A549 (cell line): ENCODE measurements around the gene AMDHD1. TPM values are rescaled to one million over a fixed set of nuclear protein-coding genes. Genes with fewer than 3 reads are reported as not detected.

ENCODE experiments used
- ATAC-seq, 2 experiments: fragments of 200-7000 bp in 1 of 2; fragments of >200 bp in 1 of 2; cut with Nextera tagmentation in 1 of 2; cut with Tn5 transposase in 1 of 2; 3 replicates each; pipeline versions ENCODE4 v1.8.0 to v1.9.1; 2018 to 2020; ENCODE audit warnings: mild to moderate bottlenecking in 1 of 2, moderate library complexity in 1 of 2
- CTCF ChIA-PET: fragments of 300-600 bp; sonication (Branson Sonifier 250); formaldehyde crosslinking; extraction: SDS; loops from one replicate; lab custom pipeline; 2021; ENCODE audit warnings: antibody characterized with exemption, inconsistent platforms; lab: Yijun Ruan, JAX
- POLR2A ChIA-PET: fragments of 350-600 bp; formaldehyde crosslinking; extraction: SDS; loops from one replicate; lab custom pipeline; 2021; ENCODE audit warnings: antibody characterized with exemption, inconsistent platforms; lab: Yijun Ruan, JAX
- DNase-seq, 2 experiments: peaks; one replicate each; pipeline versions ENCODE4 v3.0.0 to v3.0.0-alpha.2; 2011 to 2016; ENCODE audit warnings: low read depth in 1 of 2, low spot score in 1 of 2
- FAIRE-seq: peaks from 2 replicates; lab custom pipeline; 2011; peaks lifted over from hg19 to GRCh38; lab: Jason Lieb, UNC
- H3K27ac ChIP-seq, 2 experiments: fragments of >200 bp; sonication (Bioruptor Twin); formaldehyde crosslinking; 3 replicates each; pipeline ENCODE4 v1.5.1; 2016 to 2017
- H3K4me1 ChIP-seq: fragments of >200 bp; sonication (Bioruptor Twin); formaldehyde crosslinking; 3 replicates; pipeline ENCODE4 v1.6.1; 2016
- H3K4me2 ChIP-seq: fragments of >200 bp; sonication (Bioruptor Twin); formaldehyde crosslinking; 3 replicates; pipeline ENCODE4 v1.6.1; 2016
- H3K4me3 ChIP-seq: fragments of >200 bp; sonication (Bioruptor Twin); formaldehyde crosslinking; 3 replicates; pipeline ENCODE4 v1.5.1; 2016
- H3K9me3 ChIP-seq: fragments of >200 bp; sonication (Bioruptor Twin); formaldehyde crosslinking; 3 replicates; pipeline ENCODE4 v1.6.1; 2016
- CBX2 ChIP-seq: fragments of 200-600 bp; sonication (generic); IDR thresholded peaks from 2 replicates; pipeline ENCODE4 v1.6.1; 2016; ENCODE audit warnings: low read depth, mild to moderate bottlenecking, borderline replicate concordance
- CBX8 ChIP-seq: fragments of 200-600 bp; sonication (generic); IDR thresholded peaks from 2 replicates; pipeline ENCODE4 v1.6.1; 2016
- CEBPB ChIP-seq, 2 experiments: fragments of >200 bp in 1 of 2; sonication (Bioruptor Twin) in 1 of 2; formaldehyde crosslinking in 1 of 2; IDR thresholded peaks; 2 replicates each; pipeline ENCODE4 v1.6.1; 2012 to 2016
- CHD2 ChIP-seq: fragments of 150-350 bp; IDR thresholded peaks from 2 replicates; pipeline ENCODE4 v1.6.1; 2014; ENCODE audit warnings: low read length; ENCODE audit not compliant: partially characterized antibody
- CTCF ChIP-seq: fragments of >200 bp; sonication (Bioruptor Twin); formaldehyde crosslinking; IDR thresholded peaks from 3 replicates; pipeline ENCODE4 v1.5.1; 2016
- EHF ChIP-seq: fragments of 250-450 bp; sonication (Bioruptor Pico); IDR thresholded peaks from 2 replicates; pipeline ENCODE4 v1.5.0; 2020; ENCODE audit warnings: mild to moderate bottlenecking
- ESRRA ChIP-seq: fragments of 150-350 bp; IDR thresholded peaks from 2 replicates; pipeline ENCODE4 v1.6.1; 2014; ENCODE audit warnings: mild to moderate bottlenecking, low read length, borderline replicate concordance
- FOSB ChIP-seq: fragments of 250-450 bp; sonication (Bioruptor Pico); IDR thresholded peaks from 2 replicates; pipeline ENCODE4 v1.5.0; 2020; ENCODE audit warnings: mild to moderate bottlenecking, moderate library complexity
- FOXS1 ChIP-seq: fragments of 250-450 bp; sonication (Bioruptor Pico); IDR thresholded peaks from 2 replicates; pipeline ENCODE4 v1.5.0; 2020; ENCODE audit warnings: mild to moderate bottlenecking, moderate library complexity
- HOXB13 ChIP-seq: fragments of 250-450 bp; sonication (Bioruptor Pico); IDR thresholded peaks from 2 replicates; pipeline ENCODE4 v1.5.0; 2020; ENCODE audit warnings: low read depth, mild to moderate bottlenecking, moderate library complexity
- HOXB5 ChIP-seq: fragments of 250-450 bp; sonication (Bioruptor Pico); IDR thresholded peaks from 2 replicates; pipeline ENCODE4 v1.5.0; 2020; ENCODE audit warnings: mild to moderate bottlenecking, moderate library complexity
- JUNB ChIP-seq: fragments of >200 bp; sonication (Bioruptor Twin); formaldehyde crosslinking; IDR thresholded peaks from 2 replicates; pipeline ENCODE4 v1.6.1; 2016
- NFE2L2 ChIP-seq: fragments of 150-350 bp; conservative IDR thresholded peaks from 2 replicates; pipeline ENCODE4 v1.6.1; 2014; ENCODE audit warnings: low read length
- POLR2AphosphoS2 ChIP-seq: conservative IDR thresholded peaks from 2 replicates; pipeline ENCODE4 v1.6.1; 2012; ENCODE audit warnings: low read length, improper control_type of control experiment, inconsistent platforms
- REST ChIP-seq: fragments of 200-600 bp; sonication (generic); IDR thresholded peaks from 2 replicates; pipeline ENCODE4 v1.6.1; 2016; ENCODE audit warnings: antibody characterized with exemption, mild to moderate bottlenecking, moderate library complexity
- RFX5 ChIP-seq: fragments of 450-650 bp; IDR thresholded peaks from 2 replicates; pipeline ENCODE4 v1.7.1; 2014; ENCODE audit warnings: antibody characterized with exemption, mild to moderate bottlenecking, moderate library complexity
- RNF2 ChIP-seq: fragments of 200-600 bp; sonication (generic); IDR thresholded peaks from 2 replicates; pipeline ENCODE4 v1.6.1; 2016; ENCODE audit warnings: low read depth, mild to moderate bottlenecking, antibody characterized with exemption, moderate library complexity, borderline replicate concordance
- SREBF2 ChIP-seq: fragments of 450-650 bp; IDR thresholded peaks from 2 replicates; pipeline ENCODE4 v1.6.1; 2014; ENCODE audit warnings: mild to moderate bottlenecking, moderate library complexity
- TP53 ChIP-seq: fragments of 250-450 bp; sonication (Bioruptor Pico); IDR thresholded peaks from 2 replicates; pipeline ENCODE4 v1.5.0; 2021; ENCODE audit warnings: mild to moderate bottlenecking, moderate library complexity
- ZC3H11A ChIP-seq: fragments of 450-650 bp; IDR thresholded peaks from 2 replicates; pipeline ENCODE4 v1.6.1; 2014; ENCODE audit warnings: antibody characterized with exemption, mild to moderate bottlenecking
- ZFP36 ChIP-seq: fragments of 450-650 bp; IDR thresholded peaks from 2 replicates; pipeline ENCODE4 v1.6.1; 2014; ENCODE audit warnings: borderline replicate concordance; ENCODE audit not compliant: partially characterized antibody
- ZNF302 ChIP-seq: fragments of 250-450 bp; sonication (Bioruptor Pico); IDR thresholded peaks from 2 replicates; pipeline ENCODE4 v1.9.0; 2021; ENCODE audit warnings: inconsistent platforms, mild to moderate bottlenecking, moderate library complexity
- WGBS: methylation state at CpG from one replicate; pipeline ENCODE4 v1.1.6; 2017; ENCODE audit errors: missing lambda C conversion rate; 5-methylcytosine and 5-hydroxymethylcytosine counted together
- polyA plus RNA-seq, 4 experiments: library from polyadenylated mRNA; depleted of rRNA in 3 of 4; stranded (reverse); fragments of >200 nt; fragmentation: RNase III in 1 of 4; extraction: RNeasy Plus Mini Kit Qiagen cat#74134 plus additional on column Dnase treatment in 1 of 4; gene quantifications; 2 replicates in 3 of 4; 3 replicates in 1 of 4; pipeline ENCODE4 v1.2.3, GENCODE V29; 2011 to 2017
- TF ChIP-seq, protein P1 (sequence below): fragments of 150-350 bp; IDR thresholded peaks from 2 replicates; pipeline ENCODE4 v1.6.1; 2014; ENCODE audit warnings: low read depth, mild to moderate bottlenecking, low read length
- TF ChIP-seq, protein P2 (sequence below): IDR thresholded peaks from 2 replicates; pipeline ENCODE4 v1.6.1; 2012; ENCODE audit warnings: low read depth, borderline replicate concordance

The AMDHD1 gene
- polyA plus RNA-seq, 2 of the 4 experiments (the other 2 are of a cell fraction) = 4.1 to 7.7 TPM

DNA sequence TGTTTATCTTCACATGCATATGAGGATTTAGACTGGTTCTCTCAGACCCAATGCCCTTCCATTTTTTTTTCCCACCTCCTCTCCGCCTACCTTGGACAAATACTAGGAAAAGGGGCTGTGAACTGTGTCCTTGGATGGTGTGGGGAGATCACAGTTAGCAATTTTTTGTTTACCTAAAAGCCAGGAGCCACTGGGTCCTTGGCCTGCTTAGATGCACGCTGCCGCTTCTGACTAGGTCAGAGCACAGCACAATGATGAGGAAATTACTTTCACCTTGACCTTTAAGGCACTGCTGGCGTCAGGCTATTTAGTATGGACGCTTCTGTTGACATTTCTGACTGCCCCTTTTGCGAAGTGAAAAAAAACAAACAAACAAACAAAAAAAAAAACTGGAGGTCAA, 2.6 kb upstream of the AMDHD1 start (continued):
- TF ChIP-seq CTCF (no peak), TP53 (CRISPR knock-in tag) (no peak), FOSB (CRISPR knock-in tag) (no peak), JUNB (no peak), SREBF2 (no peak), CEBPB (IDR thresholded peaks at IDR 0.05) (no peak), EHF (no peak), HOXB13 (no peak), REST (no peak)

DNA sequence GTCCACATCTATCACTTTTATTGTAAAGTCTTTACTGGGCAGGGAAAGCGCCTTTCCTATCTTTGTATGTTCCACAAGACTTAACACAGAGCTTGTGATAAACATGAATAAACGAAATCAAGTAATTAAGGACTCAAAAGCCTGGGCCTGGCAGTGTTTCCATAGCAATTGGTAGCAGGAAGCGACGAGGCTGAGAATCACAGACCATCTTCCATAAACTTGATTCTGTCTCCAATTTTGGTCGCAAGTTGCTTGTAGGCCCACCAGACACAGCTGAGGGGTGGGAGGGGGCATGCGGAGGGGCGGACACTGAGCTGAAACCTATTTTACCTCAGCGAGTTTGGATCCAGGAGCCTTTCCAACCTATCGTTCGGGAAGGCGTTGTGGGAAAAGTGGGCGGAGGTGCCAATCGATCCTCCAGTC, 1.0 kb upstream of the AMDHD1 start:
- no peak for FAIRE-seq

More for the DNA sequence above, 1.0 kb upstream of the AMDHD1 start:
- Histone ChIP-seq H3K9me3 (no peaks in the 10 kb centered on the region), H3K4me1 (peaks cover 25% of the 10 kb centered on the region), H3K27ac (peak overlapping the region; percentile 96 to 99)
- DNase-seq = peak in 1 of 2 experiments; percentile 27
- WGBS = 10% methylated on average over 10 of the region's 13 CpGs
- CTCF ChIA-PET = interaction anchor here (3.2 to 6.7 kb wide), 2 partner anchors 11 to 24 kb away, joined by 13 to 46 read pairs; no protein-coding TSS in a partner anchor
- POLR2A ChIA-PET = interaction anchor here (0.8 to 2.3 kb wide), 12 partner anchors 11 to 468 kb away, joined by 3 to 28 read pairs (median 6); partner anchors contain the start of genes LTA4H, METAP2 and SNRPF
- TF ChIP-seq REST (no peak), RNF2 (no peak), POLR2AphosphoS2 (no peak), CBX8 (no peak), ESRRA (no peak), RFX5 (no peak), HOXB5 (CRISPR knock-in tag) (no peak), FOXS1 (CRISPR knock-in tag) (no peak), ZNF302 (no peak), ZC3H11A (no peak), NFE2L2 (no peak), TP53 (CRISPR knock-in tag) (no peak), CHD2 (no peak), CBX2 (no peak), ZFP36 (no peak)
- TF ChIP-seq, protein P1, sequence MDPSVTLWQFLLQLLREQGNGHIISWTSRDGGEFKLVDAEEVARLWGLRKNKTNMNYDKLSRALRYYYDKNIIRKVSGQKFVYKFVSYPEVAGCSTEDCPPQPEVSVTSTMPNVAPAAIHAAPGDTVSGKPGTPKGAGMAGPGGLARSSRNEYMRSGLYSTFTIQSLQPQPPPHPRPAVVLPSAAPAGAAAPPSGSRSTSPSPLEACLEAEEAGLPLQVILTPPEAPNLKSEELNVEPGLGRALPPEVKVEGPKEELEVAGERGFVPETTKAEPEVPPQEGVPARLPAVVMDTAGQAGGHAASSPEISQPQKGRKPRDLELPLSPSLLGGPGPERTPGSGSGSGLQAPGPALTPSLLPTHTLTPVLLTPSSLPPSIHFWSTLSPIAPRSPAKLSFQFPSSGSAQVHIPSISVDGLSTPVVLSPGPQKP = no peak
- TF ChIP-seq, protein P2, sequence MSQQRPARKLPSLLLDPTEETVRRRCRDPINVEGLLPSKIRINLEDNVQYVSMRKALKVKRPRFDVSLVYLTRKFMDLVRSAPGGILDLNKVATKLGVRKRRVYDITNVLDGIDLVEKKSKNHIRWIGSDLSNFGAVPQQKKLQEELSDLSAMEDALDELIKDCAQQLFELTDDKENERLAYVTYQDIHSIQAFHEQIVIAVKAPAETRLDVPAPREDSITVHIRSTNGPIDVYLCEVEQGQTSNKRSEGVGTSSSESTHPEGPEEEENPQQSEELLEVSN = no peak
- TF ChIP-seq, all 56 proteins: peak for 0
- ATAC-seq = peak in 1 of 2 experiments; percentile 7; a peak in 1 of 6 replicates
- peak overlapping the region; percentile 82 for H3K4me3 ChIP-seq
- peak overlapping the region; percentile 83 for H3K4me2 ChIP-seq
